Esophagus squamous epithelium (tissue), 4 donors: Measurements from ENCODE around the gene ARHGAP23.
"Not testable (repeated sequence)": the region's sequence is repeated elsewhere in the genome, so short reads cannot be mapped to it uniquely, and the experiment has no call there.

Experiments used
- POLR2A ChIP-seq, 4 donors: fragments of 450-650 bp; IDR thresholded peaks; one replicate each; pipeline ENCODE4 v1.6.1; 2017; ENCODE audit warnings: antibody characterized with exemption in 4 of 4, mild to moderate bottlenecking in 4 of 4, moderate library complexity in 3 of 4
- TF ChIP-seq, protein P1 (sequence below), 6 experiments: fragments of 450-650 bp in 4 of 6; fragments of 200-600 bp in 2 of 6; sonication (generic) in 2 of 6; IDR thresholded peaks; one replicate each; pipeline ENCODE4 v1.5.1; 2016 to 2019; ENCODE audit warnings: antibody characterized with exemption in 6 of 6, mild to moderate bottlenecking in 4 of 6, moderate library complexity in 4 of 6

DNA sequence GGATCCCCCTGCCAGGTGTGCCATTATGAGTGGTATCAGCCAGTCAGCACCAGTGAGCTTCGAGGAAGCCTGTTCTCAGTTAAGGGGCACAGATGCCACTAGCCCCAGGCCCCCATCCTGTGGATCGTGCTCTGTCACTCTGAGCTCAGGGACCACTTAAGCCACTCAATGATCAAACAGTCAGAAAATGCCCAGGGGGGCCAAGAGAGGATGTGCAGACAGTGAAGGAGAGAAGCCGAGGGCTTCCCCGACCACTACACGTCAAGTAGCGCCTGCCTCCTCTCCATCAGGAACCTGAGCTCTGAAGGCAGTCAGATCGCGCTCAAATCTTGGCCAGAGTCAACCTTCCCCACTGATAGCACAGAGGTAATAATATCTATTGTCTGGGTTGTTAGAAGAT, 98.3 kb downstream of the ARHGAP23 start:
- TF ChIP-seq, protein P1, sequence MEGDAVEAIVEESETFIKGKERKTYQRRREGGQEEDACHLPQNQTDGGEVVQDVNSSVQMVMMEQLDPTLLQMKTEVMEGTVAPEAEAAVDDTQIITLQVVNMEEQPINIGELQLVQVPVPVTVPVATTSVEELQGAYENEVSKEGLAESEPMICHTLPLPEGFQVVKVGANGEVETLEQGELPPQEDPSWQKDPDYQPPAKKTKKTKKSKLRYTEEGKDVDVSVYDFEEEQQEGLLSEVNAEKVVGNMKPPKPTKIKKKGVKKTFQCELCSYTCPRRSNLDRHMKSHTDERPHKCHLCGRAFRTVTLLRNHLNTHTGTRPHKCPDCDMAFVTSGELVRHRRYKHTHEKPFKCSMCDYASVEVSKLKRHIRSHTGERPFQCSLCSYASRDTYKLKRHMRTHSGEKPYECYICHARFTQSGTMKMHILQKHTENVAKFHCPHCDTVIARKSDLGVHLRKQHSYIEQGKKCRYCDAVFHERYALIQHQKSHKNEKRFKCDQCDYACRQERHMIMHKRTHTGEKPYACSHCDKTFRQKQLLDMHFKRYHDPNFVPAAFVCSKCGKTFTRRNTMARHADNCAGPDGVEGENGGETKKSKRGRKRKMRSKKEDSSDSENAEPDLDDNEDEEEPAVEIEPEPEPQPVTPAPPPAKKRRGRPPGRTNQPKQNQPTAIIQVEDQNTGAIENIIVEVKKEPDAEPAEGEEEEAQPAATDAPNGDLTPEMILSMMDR (IDR thresholded peaks at IDR 0.05) = not testable (repeated sequence)
- not testable (repeated sequence) for TF ChIP-seq POLR2A (IDR thresholded peaks at IDR 0.05)
